ENCODE measurements around the gene RBM15B. TPM values are rescaled to one million over a fixed set of nuclear protein-coding genes. Genes with fewer than 3 reads are reported as not detected.

The RBM15B gene
- total RNA-seq: 10 to 100 TPM; 21.9 to 33.0 (median 25.4) TPM

- TF ChIP-seq CTCF (IDR thresholded peaks at IDR 0.05; ENCODE audit: low read depth): no peak
Observed at GRCh38 chr3:51391075-51391565, at the start of gene RBM15B. TSS of gene RBM15B (plus strand) at chr3:51391285. CDS start at chr3:51391400, 115 bp downstream.

GRCh38 chr3:51343918-51344687 is 47.0 kb upstream of the RBM15B start:
- no peak for TF ChIP-seq CTCF (IDR thresholded peaks at IDR 0.05; ENCODE audit: low read depth)

GRCh38 chr3:51350751-51351150 is 40.3 kb upstream of the RBM15B start:
- TF ChIP-seq CTCF (IDR thresholded peaks at IDR 0.05; ENCODE audit: low read depth): no peak

GRCh38 chr3:51353131-51353530 is 38.0 kb upstream of the RBM15B start:
- no peak for TF ChIP-seq CTCF (IDR thresholded peaks at IDR 0.05; ENCODE audit: low read depth)

- no peak for TF ChIP-seq CTCF (IDR thresholded peaks at IDR 0.05; ENCODE audit: low read depth)
Observed at GRCh38 chr3:51353691-51354090, 37.4 kb upstream of the RBM15B start.

- no peak for TF ChIP-seq CTCF (IDR thresholded peaks at IDR 0.05; ENCODE audit: low read depth)
Observed at GRCh38 chr3:51354172-51354571, 36.9 kb upstream of the RBM15B start.

- no peak for TF ChIP-seq CTCF (IDR thresholded peaks at IDR 0.05; ENCODE audit: low read depth)
Observed at GRCh38 chr3:51354731-51355615, 36.1 kb upstream of the RBM15B start.
